GM21390 (cell line): ENCODE data around the gene AIFM3.
"Not testable (repeated sequence)": the region's sequence is repeated elsewhere in the genome, so short reads cannot be mapped to it uniquely, and the experiment has no call there.

ENCODE experiments used
- ATAC-seq: cut with Tn5 transposase; IDR thresholded peaks from one replicate; pipeline ENCODE4 v1.9.1; 2021; ENCODE audit not compliant: unreplicated experiment

AIFM3 gene, protein sequence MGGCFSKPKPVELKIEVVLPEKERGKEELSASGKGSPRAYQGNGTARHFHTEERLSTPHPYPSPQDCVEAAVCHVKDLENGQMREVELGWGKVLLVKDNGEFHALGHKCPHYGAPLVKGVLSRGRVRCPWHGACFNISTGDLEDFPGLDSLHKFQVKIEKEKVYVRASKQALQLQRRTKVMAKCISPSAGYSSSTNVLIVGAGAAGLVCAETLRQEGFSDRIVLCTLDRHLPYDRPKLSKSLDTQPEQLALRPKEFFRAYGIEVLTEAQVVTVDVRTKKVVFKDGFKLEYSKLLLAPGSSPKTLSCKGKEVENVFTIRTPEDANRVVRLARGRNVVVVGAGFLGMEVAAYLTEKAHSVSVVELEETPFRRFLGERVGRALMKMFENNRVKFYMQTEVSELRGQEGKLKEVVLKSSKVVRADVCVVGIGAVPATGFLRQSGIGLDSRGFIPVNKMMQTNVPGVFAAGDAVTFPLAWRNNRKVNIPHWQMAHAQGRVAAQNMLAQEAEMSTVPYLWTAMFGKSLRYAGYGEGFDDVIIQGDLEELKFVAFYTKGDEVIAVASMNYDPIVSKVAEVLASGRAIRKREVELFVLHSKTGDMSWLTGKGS

DNA sequence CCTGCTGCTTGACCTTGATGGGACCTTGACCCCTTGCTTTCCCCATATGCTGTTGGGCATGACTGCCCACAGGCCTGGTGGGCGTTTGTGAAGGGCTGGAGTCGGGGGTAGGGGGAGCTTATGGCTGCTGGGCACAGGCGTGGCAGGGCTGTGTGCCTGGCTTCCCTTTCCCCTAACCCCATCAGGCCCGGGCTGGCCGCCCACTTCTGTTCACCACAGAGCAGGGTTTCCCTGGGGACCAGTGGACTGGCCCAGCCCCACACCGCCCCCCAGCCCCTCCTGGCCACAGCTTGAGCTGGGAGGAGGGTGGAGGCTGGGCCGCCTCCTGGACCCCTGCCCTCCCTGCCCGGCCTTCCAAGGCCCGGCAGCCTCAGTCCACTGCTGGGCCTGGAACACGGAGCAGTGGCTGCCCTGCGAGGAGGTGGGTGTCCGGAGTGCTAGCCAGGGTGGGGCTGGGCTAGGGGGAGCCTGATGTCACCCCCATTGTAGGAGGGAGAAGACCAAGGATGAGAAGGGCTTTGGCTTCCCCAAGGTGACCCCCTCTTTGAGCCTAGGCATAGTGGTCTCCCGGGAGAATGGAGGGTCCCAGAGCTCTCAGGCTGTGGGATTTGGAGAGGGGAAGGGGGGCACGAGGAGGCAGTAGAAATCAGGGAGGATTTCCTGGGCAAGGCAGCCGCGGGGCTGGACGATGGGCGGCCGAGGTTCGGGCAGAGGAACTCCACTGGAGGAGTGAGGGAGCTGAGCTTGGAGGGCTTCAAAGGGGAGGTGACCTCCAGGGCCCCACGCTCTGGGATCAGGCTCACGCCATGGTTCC, at the start of gene AIFM3:
AIFM3 (plus strand) TSS at position 373 of the 814 bp plus-strand sequence. CDS start 690 bp downstream, outside the sequence.
- ATAC-seq: no peak

DNA sequence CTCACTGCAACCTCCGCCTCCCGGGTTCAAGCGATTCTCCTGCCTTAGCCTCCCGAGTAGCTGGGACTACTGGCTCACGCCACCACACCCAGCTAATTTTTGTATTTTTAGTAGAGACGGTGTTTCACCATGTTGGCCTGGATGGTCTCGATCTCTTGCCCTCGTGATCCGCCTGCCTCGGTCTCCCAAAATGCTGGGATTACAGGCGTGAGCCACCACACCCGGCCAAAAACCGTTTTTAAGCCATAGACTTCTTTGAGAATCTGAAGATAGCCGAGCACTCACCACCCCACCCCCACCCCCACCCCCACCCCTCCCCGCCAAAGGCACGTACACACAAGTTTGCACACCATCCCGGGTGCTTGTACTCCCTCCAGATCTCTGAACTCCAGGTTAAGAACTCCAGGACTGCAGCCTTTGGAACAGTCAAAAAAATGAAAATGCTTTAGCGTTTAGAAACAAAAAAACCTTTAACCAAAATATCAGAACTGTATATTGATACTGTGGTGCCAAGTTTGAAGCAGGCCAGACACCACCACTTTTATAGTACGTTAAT, 48.3 kb upstream of the AIFM3 start:
- ATAC-seq: no peak

DNA sequence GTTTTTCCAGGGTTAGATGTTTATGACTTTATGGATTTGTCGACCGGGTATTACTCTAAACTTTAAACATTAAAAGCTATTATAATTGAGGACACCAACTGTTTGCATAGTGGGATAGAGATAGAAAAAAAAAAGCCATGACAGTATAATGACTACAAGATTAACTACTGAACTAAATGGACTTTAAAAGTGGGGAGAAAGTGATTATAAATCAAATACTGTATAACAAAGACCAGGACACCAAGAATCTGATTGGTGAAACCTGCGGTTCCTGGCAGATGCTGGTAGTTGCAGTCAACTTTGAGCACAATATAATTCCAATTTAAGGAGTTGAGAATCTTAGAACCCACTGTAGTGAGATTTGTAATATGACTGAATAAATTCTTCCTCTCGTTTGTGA, 47.3 kb upstream of the AIFM3 start:
- ATAC-seq: no peak

DNA sequence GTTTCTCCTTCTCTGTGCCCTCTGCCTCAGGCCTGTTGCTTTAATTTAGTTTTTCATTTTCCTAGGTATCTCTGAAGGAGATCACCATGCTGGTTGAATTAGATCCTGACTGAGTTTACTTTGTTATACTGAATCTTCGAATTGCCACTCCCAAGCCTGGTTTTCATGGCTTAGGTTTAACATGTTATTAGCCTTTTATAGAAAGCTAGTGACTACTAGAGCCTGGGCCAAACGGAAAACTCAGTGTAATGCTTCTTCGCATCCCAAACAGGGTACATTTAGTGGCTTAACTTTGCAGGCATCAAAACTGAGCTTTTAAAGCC, 46.2 kb upstream of the AIFM3 start:
- no peak for ATAC-seq

DNA sequence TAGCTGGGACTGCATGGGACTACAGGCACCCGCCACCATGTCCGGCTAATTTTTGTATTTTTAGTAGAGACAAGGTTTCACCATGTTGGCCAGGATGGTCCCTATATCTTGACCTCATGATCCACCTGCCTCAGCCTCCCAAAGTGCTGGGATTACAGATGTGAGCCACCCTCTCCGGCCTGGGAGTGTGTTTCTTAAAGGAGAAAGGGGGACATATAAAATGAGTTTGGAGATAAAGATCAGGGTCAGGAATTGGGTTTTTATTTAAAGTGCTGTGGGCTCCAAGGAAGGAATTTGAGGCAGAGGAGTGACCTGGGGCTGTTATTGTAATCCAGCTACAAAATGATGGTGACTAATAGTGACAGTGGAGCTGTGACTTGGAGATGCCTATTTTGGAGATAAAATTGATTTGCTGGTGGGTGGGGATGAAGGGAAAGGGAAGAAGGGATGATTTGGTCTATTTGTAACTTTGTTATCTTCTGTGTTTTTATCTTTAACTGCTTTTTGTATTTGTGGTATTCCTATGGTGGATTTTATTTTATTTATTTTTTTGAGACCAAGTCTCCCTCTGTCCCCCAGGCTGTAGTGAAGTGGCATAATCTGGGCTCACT, 44.8 kb upstream of the AIFM3 start:
- no peak for ATAC-seq

DNA sequence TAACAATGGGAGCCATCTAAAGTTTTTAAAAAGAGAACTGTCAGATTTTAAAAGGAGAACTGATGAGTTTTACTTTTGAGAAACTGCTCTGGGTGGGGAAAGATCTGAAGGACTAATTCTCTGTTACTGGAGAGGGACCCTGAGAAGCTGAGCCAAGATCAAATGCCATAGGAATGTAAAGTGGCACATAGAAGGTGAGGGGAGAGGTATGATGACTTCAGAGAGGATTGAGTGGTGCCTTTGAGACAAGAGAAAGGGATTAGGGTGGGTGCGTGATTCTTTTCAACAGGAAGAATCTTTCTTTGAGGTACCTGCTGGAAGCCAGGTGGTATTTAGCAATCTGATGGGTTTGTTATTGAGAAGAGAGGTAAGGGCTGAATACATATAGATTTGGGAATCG, 40.8 kb upstream of the AIFM3 start:
- ATAC-seq: no peak

DNA sequence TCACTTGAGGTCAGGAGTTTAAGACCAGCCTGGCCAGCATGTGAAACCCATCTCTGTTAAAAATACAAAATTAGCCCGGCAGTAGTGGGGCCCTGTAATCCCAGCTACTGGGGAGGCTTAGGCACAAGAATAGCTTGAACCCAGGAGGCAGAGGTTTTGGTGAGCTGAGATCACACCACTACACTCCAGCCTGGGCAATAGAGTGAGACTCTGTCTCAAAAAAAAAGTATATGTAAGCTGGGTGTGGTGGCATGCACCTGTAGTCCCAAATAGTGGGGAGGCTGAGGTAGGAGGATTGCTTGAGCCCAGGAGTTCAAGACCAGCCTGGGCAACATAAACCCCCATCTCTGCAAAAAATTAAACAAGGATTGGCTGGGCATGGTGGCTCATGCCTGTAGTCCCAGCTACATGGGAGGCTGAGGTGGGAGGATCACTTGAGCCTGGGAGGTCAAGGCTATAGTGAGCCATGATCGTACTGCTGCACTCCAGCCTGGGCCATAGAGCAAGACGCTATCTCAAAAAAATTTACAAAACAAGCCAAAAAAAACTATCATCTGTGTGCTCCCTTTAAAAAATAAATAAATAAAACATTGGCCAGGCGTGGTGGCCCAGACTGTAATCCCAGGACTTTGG, 39.0 kb upstream of the AIFM3 start:
- ATAC-seq: no peak

DNA sequence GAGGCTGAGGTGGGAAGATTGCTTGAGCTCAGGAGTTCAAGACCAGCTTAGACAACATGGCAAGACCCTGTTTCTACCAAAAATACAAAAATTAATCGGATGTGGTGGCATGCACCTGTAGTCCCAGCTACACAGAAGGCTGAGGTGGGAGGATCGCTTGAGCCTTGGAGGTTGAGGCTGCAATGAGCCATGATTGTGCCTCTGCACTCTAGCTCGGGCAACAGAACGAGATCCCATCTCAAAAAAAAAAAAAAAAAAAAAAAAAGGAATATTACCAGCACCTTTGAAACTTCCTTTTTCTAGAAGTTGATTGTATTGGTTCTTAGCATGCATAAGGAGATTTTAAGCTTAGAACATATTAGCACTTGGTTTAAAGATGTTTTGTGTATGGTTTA, 38.5 kb upstream of the AIFM3 start:
- no peak for ATAC-seq

DNA sequence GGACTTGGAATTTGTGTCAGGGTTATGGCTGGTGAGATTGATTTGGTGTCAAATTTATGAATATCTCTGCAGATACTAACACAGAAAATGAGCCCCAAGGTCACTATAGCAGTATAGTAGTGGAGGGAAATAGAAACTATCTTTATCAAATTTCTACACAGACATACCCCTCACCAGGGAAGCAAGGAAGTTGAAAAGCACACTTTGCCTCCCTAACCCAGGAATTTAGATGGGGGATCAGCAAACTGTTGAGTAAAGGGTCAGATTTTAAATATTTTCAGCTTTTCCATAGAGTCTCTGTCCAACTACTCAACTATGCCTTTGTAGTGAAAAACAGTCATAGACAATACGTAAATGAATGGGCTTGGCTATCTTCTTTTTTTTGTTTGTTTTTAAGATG, 37.1 kb upstream of the AIFM3 start:
- ATAC-seq: no peak

DNA sequence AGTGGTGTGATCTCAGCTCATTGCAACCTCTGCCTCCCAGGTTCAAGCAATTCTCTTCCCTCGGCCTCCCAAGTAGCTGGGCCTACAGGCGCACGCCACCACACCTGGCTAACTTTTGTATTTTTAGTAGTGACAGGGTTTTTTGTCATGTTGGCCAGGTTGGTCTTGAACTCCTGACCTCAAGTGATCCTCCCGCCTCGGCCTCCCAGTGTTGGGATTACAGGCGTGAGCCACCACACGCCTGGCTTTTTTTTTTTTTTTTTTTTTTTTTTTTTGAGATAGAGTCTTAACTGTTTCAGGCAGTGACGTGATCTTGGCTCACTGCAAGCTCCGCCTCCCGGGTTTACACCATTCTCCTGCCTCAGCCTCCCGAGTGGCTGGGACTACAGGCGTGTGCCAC, 36.6 kb upstream of the AIFM3 start:
- not testable (repeated sequence) for ATAC-seq

DNA sequence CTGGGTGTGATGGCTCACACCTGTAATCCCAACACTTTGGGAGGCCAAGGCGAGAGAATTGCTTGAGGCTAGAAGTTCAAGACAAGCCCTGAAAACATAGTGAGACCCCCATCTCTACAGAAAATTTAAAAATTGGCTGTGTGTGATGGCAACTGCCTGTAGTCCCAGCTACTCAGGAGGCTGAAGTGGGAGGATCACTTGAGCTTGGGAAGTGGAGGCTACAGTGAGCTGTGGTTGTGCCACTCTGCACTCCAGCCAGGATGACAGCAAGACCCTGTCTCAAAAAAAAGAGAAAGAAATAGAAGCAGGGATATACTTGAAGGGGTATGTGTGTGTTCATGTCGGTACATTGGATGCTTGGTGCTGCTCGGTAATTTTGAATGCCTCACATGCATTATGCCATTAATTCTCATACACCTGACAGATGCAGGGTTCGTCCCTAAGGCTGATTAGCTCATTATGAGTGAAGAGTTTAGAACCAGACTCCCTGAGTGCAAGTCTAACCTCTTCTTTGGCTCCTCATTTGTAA, 35.9 kb upstream of the AIFM3 start:
- ATAC-seq: no peak

DNA sequence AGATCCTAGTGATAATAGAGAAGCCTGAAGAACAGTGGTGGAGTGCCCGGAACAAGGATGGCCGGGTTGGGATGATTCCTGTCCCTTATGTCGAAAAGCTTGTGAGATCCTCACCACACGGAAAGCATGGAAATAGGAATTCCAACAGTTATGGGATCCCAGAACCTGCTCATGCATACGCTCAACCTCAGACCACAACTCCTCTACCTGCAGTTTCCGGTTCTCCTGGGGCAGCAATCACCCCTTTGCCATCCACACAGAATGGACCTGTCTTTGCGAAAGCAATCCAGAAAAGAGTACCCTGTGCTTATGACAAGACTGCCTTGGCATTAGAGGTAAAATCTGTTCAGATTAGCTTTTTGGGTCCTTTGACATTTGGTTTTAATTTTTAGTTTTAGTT, 33.1 kb upstream of the AIFM3 start:
- ATAC-seq: no peak

DNA sequence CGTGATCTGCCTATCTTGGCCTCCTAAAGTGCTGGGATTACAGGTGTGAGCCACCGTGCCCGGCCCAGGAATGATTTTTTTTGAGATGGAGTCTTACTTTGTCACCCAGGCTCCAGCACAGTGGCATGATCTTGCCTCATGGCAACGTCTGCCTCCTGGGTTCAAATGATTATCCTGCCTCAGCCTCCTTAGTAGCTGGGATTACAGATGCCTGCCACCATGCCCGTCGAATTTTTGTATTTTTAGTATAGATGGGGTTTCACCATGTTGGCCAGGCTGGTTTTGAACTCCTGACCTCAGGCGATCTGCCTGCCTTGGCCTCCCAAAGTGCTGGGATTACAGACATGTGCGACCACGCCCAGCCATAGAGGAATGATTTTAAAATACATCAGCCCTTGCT, 32.0 kb upstream of the AIFM3 start:
- ATAC-seq: not testable (repeated sequence)

DNA sequence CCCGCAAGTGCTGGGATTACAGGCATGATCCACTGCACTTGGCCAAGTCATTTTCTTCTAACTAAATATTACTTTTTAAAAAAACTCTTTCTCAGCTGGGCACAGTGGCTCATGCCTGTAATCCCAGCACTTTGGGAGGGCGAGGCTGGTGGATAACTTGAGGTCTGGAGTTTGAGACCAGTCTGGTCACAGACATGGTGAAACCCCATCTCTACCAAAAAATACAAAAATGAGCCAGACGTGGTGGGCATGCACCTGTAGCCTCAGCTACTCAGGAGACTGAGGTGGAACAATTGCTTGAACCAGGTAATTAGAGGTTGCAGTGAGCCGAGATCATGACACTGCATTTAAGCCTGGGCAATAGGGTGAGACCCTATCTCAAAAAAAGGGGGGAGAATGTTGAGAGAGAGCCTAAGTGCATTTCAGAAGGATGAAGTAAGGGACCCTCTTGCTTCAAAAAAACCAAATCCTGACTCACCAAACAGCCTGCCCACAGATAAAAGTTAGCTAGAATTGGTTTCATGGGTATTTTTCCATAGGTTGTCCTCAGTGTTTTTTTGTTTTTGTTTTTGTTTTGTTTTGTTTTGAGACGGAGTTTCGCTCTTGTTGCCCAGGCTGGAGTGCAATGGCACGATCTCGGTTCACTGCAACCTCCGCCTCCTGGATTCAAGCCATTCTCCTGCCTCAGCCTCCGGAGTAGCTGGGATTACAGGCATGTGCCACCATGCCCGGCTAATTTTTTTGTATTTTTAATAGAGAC, 31.1 kb upstream of the AIFM3 start:
- not testable (repeated sequence) for ATAC-seq

DNA sequence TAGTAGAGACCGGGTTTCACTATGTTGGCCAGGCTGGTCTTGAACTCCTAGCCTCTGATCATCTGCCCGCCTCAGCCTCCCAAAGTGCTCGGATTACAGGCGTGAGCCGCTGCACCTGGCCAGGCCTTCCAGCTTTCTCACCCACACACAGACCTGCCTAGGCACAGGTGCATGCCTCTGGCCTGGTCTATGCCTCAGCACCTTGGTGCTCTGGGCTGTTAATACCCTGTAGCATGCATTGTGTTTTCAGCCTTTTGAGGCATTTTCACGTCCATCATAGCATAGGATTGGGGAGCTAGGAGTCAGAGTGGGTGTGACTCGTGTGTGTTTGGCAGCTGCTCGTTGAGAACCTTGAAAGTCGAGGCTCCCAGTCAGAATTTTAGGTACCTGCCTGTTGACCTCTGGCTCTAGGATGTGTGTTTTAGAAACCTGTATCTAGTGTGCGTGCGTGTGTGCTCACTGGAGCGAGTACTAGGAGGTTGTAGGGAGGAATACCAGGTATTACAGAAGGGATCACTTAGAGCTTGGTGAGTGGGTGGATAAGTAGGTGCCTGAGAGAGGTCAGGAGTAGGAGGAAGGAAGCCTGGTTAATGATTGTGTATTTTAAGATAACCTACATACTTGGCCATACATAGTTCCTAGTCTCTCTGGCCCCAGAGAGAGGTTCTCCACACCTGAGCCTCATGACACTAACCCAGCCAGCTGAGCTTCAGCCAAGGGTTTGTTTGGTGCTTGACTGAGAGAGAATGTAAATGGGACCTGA, 29.8 kb upstream of the AIFM3 start:
- no peak for ATAC-seq

DNA sequence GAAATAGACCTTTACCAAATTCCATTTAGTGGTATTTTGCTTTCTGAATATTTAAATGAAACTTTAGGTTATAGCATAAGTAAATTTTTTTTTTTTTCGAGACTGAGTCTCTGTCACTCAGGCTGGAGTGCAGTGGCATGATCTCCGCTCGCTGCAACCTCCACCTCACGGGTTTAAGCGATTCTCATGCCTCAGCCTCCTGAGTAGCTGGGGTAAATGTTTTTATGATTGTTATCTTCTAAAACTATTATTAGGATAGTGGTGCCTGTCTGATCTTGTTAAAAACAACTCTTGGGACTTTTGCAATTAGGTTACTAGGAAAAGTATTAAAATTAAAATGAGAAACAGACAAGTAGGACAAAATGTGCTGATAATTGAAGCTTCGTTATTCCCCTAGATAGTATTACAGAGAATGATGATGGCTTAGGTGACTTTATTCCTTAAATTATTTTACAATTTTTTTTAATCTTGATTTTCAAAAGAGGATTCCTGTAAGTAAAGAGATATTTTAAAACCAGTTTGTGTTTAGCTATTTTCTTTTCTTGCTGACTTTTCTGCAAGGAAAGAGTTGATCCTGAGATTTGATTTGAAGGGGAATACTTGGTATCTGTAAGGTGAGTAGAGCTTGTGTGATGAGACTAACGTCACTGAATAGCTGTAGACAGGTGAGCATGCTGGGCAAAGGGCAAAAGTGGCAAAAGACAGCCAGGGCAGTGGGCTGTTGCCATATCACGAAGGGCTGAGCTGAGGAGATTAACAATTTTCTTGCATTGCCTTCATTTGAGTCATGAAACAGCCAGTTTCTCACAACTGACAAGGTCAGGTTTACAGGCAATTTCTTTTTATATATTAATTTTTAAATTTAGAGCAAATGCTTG, 29.0 kb upstream of the AIFM3 start:
- no peak for ATAC-seq

DNA sequence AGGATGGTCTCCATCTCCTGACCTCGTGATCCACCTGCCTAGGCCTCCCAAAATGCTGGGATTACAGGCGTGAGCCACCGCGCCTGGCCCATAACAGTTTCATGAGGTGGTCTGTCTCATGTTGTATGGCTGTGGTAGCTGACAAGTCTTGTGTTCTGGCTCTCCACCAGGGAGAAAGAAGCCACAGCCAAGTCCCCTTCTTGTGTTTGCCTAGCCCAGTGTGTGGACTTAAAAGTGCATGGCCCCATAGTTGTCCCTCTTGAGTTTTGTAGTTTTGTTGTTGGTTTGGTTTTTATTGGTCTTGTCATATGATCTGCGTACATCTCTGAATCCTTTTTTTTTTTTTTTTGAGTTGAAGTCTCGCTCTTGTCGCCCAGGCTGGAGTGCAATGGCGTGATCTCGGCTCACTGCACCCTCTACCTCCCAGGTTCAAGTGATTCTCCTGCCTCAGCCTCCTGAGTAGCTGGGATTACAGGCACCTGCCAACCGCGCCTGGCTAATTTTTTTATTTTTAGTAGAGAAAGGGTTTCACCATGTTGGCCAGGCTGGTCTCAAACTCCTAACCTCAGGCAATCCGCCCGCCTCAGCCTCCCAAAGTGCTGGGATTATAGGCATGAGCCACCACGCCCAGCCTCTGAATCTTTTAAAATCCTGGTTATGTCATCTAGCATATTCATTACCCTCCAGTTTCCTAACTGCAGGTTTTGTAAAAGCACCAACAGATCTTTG, 27.4 kb upstream of the AIFM3 start:
- not testable (repeated sequence) for ATAC-seq
